Keratinocyte (primary cell): ENCODE measurements around the gene MCM5. TPM values are rescaled to one million over a fixed set of nuclear protein-coding genes. Genes with fewer than 3 reads are reported as not detected.

Source experiments
- DNase-seq: peaks from one replicate; pipeline ENCODE4 v3.0.0-alpha.2; 2011; ENCODE audit warnings: low read depth, missing footprints, low spot score
- FAIRE-seq: peaks from 2 replicates; lab custom pipeline; 2011; peaks lifted over from hg19 to GRCh38; lab: Jason Lieb, UNC
- H2AFZ ChIP-seq: 2 replicates; pipeline ENCODE4 v1.6.0; 2012; ENCODE audit warnings: low read length, control low read depth, inconsistent platforms; ENCODE audit not compliant: control insufficient read depth
- H3K27ac ChIP-seq: 2 replicates; pipeline ENCODE4 v1.5.1; 2011; ENCODE audit warnings: low read length; ENCODE audit not compliant: control insufficient read depth, insufficient read depth
- H3K27me3 ChIP-seq: 3 replicates; pipeline ENCODE4 v1.6.0; 2011; ENCODE audit warnings: low read length; ENCODE audit not compliant: control insufficient read depth, insufficient read depth; ENCODE audit errors: extremely low read depth
- H3K36me3 ChIP-seq, 2 experiments: 2 replicates in 1 of 2; 3 replicates in 1 of 2; pipeline ENCODE4 v1.5.1; 2011; ENCODE audit warnings: low read length in 2 of 2, mild to moderate bottlenecking in 1 of 2; ENCODE audit not compliant: control insufficient read depth in 2 of 2, insufficient read depth in 2 of 2; ENCODE audit errors: extremely low read depth in 1 of 2
- H3K4me1 ChIP-seq: 3 replicates; pipeline ENCODE4 v1.5.1; 2011; ENCODE audit warnings: low read length; ENCODE audit not compliant: control insufficient read depth, insufficient read depth; ENCODE audit errors: extremely low read depth
- H3K4me2 ChIP-seq: 3 replicates; pipeline ENCODE4 v1.6.0; 2011; ENCODE audit warnings: low read depth, low read length; ENCODE audit not compliant: control insufficient read depth, insufficient read depth; ENCODE audit errors: extremely low read depth
- H3K4me3 ChIP-seq, 3 experiments: fragments of 200-600 bp in 1 of 3; sonication (generic) in 1 of 3; 2 replicates in 2 of 3; 3 replicates in 1 of 3; pipeline ENCODE4 v1.5.1; 2011 to 2016; ENCODE audit warnings: low read length in 3 of 3, mild to moderate bottlenecking in 3 of 3, control low read depth in 2 of 3, inconsistent platforms in 1 of 3, low read depth in 1 of 3, mixed read lengths in 1 of 3, mixed run types in 1 of 3, moderate library complexity in 1 of 3; ENCODE audit not compliant: control insufficient read depth in 2 of 3, insufficient read depth in 2 of 3; ENCODE audit errors: extremely low read depth in 1 of 3
- H3K79me2 ChIP-seq: 2 replicates; pipeline ENCODE4 v1.6.0; 2012; ENCODE audit warnings: low read length; ENCODE audit not compliant: control insufficient read depth, insufficient read depth
- H3K9ac ChIP-seq: 3 replicates; pipeline ENCODE4 v1.6.0; 2011; ENCODE audit warnings: low read length; ENCODE audit not compliant: control insufficient read depth, insufficient read depth; ENCODE audit errors: extremely low read depth
- H3K9me1 ChIP-seq: 3 replicates; pipeline ENCODE4 v1.6.0; 2011; ENCODE audit warnings: low read length; ENCODE audit not compliant: control insufficient read depth, insufficient read depth; ENCODE audit errors: extremely low read depth
- H3K9me3 ChIP-seq: 2 replicates; pipeline ENCODE4 v1.5.1; 2012; ENCODE audit warnings: low read depth, low read length; ENCODE audit not compliant: control insufficient read depth
- H4K20me1 ChIP-seq: 3 replicates; pipeline ENCODE4 v1.6.0; 2011; ENCODE audit warnings: low read length; ENCODE audit not compliant: control insufficient read depth, insufficient read depth; ENCODE audit errors: extremely low read depth
- EZH2 ChIP-seq: IDR thresholded peaks from one replicate; pipeline ENCODE4 v1.6.1; 2012; ENCODE audit warnings: inconsistent platforms, mild to moderate bottlenecking, low read length, moderate library complexity
- dilution Hi-C: fragments of 300-500 bp; cut with MboI; formaldehyde crosslinking; loops from one replicate; pipeline ENCODE4 v1.7.0; 2020; ENCODE audit warnings: low sequenced_read_pairs; ENCODE audit not compliant: extremely low pct_ligation_motif_present
- polyA plus RNA-seq, 5 experiments: library from polyadenylated mRNA; depleted of rRNA in 3 of 5; stranded (reverse) in 3 of 5; stranded (forward) in 1 of 5; unstranded in 1 of 5; fragments of >200 nt; gene quantifications; 1 replicate in 1 of 5; 2 replicates in 3 of 5; 3 replicates in 1 of 5; pipeline versions ENCODE4 v1.2.1 to v1.2.3, GENCODE V29; 2011 to 2012; ENCODE audit warnings: missing spikeins in 2 of 5, low read depth in 1 of 5, low replicate concordance in 1 of 5
- TF ChIP-seq, protein P1 (sequence below), 3 experiments: IDR thresholded peaks in 1 of 3; conservative IDR thresholded peaks in 1 of 3; optimal IDR thresholded peaks in 1 of 3; 2 replicates in 2 of 3; 3 replicates in 1 of 3; pipeline versions ENCODE3 to v1.5.1; 2011; ENCODE audit warnings: low read length in 3 of 3, mild to moderate bottlenecking in 3 of 3, moderate library complexity in 2 of 3, control low read depth in 1 of 3, inconsistent platforms in 1 of 3; ENCODE audit not compliant: insufficient read depth in 2 of 3; ENCODE audit errors: extremely low read depth in 1 of 3

The MCM5 gene
- polyA plus RNA-seq, 1 donor (not counting 4 experiments of a cell fraction or from before 2014, with no cell fraction given) = 24.4 TPM

GRCh38 chr22:35443338-35443737 lies 43.4 kb downstream of the MCM5 start:
- no peaks in the 10 kb centered on the region for H3K9me1 ChIP-seq
- no peak overlapping the region for H3K4me3 ChIP-seq
- H3K27me3 ChIP-seq = no peaks in the 10 kb centered on the region
- H3K4me1 ChIP-seq = peaks cover 25% of the 10 kb centered on the region
- no peak overlapping the region for H3K9ac ChIP-seq
- peak; percentile 23 for DNase-seq
- H3K27ac ChIP-seq = no peak overlapping the region
- no peaks in the 10 kb centered on the region for H3K9me3 ChIP-seq
- H3K36me3 ChIP-seq = no peaks in the 10 kb centered on the region
- dilution Hi-C loops = no loop called here
- no peak overlapping the region for H3K4me2 ChIP-seq
- peaks cover 6% of the 10 kb centered on the region for H4K20me1 ChIP-seq
- peak; percentile 57 for FAIRE-seq
- no peaks in the 10 kb centered on the region for H3K79me2 ChIP-seq
- TF ChIP-seq, protein P1, sequence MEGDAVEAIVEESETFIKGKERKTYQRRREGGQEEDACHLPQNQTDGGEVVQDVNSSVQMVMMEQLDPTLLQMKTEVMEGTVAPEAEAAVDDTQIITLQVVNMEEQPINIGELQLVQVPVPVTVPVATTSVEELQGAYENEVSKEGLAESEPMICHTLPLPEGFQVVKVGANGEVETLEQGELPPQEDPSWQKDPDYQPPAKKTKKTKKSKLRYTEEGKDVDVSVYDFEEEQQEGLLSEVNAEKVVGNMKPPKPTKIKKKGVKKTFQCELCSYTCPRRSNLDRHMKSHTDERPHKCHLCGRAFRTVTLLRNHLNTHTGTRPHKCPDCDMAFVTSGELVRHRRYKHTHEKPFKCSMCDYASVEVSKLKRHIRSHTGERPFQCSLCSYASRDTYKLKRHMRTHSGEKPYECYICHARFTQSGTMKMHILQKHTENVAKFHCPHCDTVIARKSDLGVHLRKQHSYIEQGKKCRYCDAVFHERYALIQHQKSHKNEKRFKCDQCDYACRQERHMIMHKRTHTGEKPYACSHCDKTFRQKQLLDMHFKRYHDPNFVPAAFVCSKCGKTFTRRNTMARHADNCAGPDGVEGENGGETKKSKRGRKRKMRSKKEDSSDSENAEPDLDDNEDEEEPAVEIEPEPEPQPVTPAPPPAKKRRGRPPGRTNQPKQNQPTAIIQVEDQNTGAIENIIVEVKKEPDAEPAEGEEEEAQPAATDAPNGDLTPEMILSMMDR (optimal IDR thresholded peaks at IDR 0.05 in 1 of 3, IDR thresholded peaks at IDR 0.05 in 1 of 3, conservative IDR thresholded peaks at IDR 0.05 in 1 of 3; ENCODE audit: extremely low read depth in 1 of 3, insufficient read depth in 2 of 3, low read length in 3 of 3) = no peak
- no peak for TF ChIP-seq EZH2
- H2AFZ ChIP-seq = no peak overlapping the region

DNA sequence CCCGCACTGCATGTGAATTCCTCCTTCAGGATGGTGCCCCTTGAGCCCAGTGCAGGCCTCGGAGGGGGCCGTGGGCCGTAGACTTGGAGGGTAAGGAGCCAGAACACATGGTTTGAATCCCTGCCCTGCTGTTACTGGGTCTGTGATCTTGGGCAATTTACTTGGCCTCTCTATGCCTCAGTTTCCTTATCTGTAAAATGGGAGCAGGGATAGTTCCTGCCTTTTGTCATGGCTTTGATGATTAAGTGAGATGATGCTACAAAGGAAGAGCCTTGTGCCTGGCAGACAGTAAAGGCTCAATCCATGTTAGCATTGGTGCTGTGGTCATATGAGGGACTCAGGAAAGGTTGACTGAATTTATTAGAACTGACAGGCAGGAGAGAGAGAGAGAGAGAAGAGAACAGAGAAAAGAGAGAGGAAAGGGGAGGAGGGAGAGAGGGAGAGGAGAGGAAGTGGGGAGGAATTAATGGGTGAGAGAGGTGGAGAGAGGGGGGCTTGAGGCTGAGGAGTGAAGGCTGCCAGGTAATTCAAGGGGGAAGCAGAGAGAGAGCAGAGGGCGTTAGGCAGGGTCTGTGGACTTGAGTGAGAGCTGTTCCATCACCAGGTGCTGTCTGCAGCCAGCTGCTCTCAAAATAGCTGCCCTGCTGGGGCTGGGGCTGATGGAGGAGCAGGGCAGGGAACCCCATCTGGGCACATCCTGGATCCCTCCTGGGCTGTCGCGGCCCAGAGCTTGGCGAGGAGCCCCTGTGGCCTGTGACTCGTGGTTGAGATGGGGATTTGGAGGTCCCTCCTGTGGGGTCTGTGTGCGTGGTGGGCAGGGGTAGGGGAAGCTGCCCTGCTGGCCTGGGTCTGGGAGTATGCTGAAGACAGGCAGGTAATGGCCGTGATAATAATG lies 44.1 kb downstream of the MCM5 start:
- Histone ChIP-seq H3K36me3 (no peaks in the 10 kb centered on the region), H3K4me3 (no peak overlapping the region), H3K4me2 (no peak overlapping the region), H2AFZ (no peak overlapping the region), H3K27ac (no peak overlapping the region), H3K9ac (no peak overlapping the region), H3K27me3 (no peaks in the 10 kb centered on the region), H3K79me2 (no peaks in the 10 kb centered on the region), H3K4me1 (peaks cover 25% of the 10 kb centered on the region), H3K9me3 (no peaks in the 10 kb centered on the region), H4K20me1 (peaks cover 6% of the 10 kb centered on the region), H3K9me1 (no peaks in the 10 kb centered on the region)
- TF ChIP-seq, protein P1 (optimal IDR thresholded peaks at IDR 0.05 in 1 of 3, IDR thresholded peaks at IDR 0.05 in 1 of 3, conservative IDR thresholded peaks at IDR 0.05 in 1 of 3; ENCODE audit: extremely low read depth in 1 of 3, insufficient read depth in 2 of 3, low read length in 3 of 3) = no peak
- no peak for TF ChIP-seq EZH2
- DNase-seq (no peak), FAIRE-seq (no peak)
- dilution Hi-C loops = no loop called here
